IMR-90 (cell line): Measurements from ENCODE around the gene FN1. TPM values are rescaled to one million over a fixed set of nuclear protein-coding genes. Genes with fewer than 3 reads are reported as not detected.

Experiments used
- ATAC-seq: fragments of 200-7000 bp; cut with Tn5 transposase; 2 replicates; pipeline ENCODE4 v1.9.1; 2020; ENCODE audit warnings: low read depth, mild to moderate bottlenecking, moderate library complexity
- BruUV-seq: library from RNA; stranded (reverse); fragments of 400-500 nt; replicated peaks from 2 replicates; lab custom pipeline; 2021; lab: Mats Ljungman, UMichigan
- CTCF ChIA-PET: fragments of 300-600 bp; formaldehyde crosslinking; extraction: SDS; loops from one replicate; lab custom pipeline; 2021; ENCODE audit warnings: antibody characterized with exemption; lab: Yijun Ruan, JAX
- POLR2A ChIA-PET: fragments of 300-600 bp; sonication (Branson Sonifier 250); formaldehyde crosslinking; loops from one replicate; lab custom pipeline; 2022; ENCODE audit warnings: antibody characterized with exemption; ENCODE audit not compliant: unreplicated experiment; lab: Charles Lee
- DNase-seq: peaks from one replicate; pipeline ENCODE4 v3.0.0; 2013
- H2AFZ ChIP-seq: replicated peaks from 2 replicates; pipeline ENCODE3; 2013; ENCODE audit warnings: low read length, mild to moderate bottlenecking; ENCODE audit not compliant: poor library complexity
- H2AK5ac ChIP-seq: 2 replicates; pipeline ENCODE4 v1.6.1; 2013; ENCODE audit warnings: low read depth, low read length, inconsistent platforms
- H2AK9ac ChIP-seq: replicated peaks from 2 replicates; pipeline ENCODE3; 2013; ENCODE audit warnings: mild to moderate bottlenecking, low read depth, low read length, moderate library complexity; ENCODE audit not compliant: poor library complexity
- H2BK120ac ChIP-seq: 2 replicates; pipeline ENCODE4 v1.6.1; 2013; ENCODE audit warnings: low read depth, low read length, inconsistent platforms
- H2BK15ac ChIP-seq: 3 replicates; pipeline ENCODE4 v1.6.1; 2013; ENCODE audit warnings: low read depth, low read length, inconsistent platforms
- H2BK20ac ChIP-seq: 2 replicates; pipeline ENCODE4 v1.6.1; 2013; ENCODE audit warnings: low read depth, mild to moderate bottlenecking, inconsistent platforms, low read length, moderate library complexity
- H2BK5ac ChIP-seq: 2 replicates; pipeline ENCODE4 v1.6.1; 2013; ENCODE audit warnings: mild to moderate bottlenecking, low read depth, low read length, inconsistent platforms; ENCODE audit not compliant: poor library complexity, severe bottlenecking
- H3K14ac ChIP-seq: replicated peaks from 2 replicates; pipeline ENCODE4 v1.6.1; 2013; ENCODE audit warnings: low read depth, low read length, inconsistent platforms
- H3K18ac ChIP-seq: 2 replicates; pipeline ENCODE4 v1.6.1; 2013; ENCODE audit warnings: low read depth, low read length, control low read depth
- H3K23ac ChIP-seq: 2 replicates; pipeline ENCODE4 v1.6.1; 2013; ENCODE audit warnings: low read depth, low read length, inconsistent platforms
- H3K27ac ChIP-seq: 2 replicates; pipeline ENCODE4 v1.5.1; 2013; ENCODE audit warnings: mild to moderate bottlenecking, control low read depth, low read length; ENCODE audit not compliant: insufficient read depth
- H3K27me3 ChIP-seq: 2 replicates; pipeline ENCODE4 v1.6.1; 2013; ENCODE audit warnings: low read length; ENCODE audit not compliant: control insufficient read depth, insufficient read depth
- H3K36me3 ChIP-seq: 2 replicates; pipeline ENCODE4 v1.6.1; 2013; ENCODE audit warnings: low read length, mixed read lengths; ENCODE audit not compliant: control insufficient read depth, insufficient read depth
- H3K4ac ChIP-seq: 2 replicates; pipeline ENCODE4 v1.6.1; 2013; ENCODE audit warnings: low read depth, low read length, inconsistent platforms
- H3K4me1 ChIP-seq: 2 replicates; pipeline ENCODE4 v1.6.1; 2013; ENCODE audit warnings: low read length, mixed read lengths; ENCODE audit not compliant: control insufficient read depth, insufficient read depth
- H3K4me2 ChIP-seq: 2 replicates; pipeline ENCODE4 v1.6.1; 2013; ENCODE audit warnings: low read depth, mild to moderate bottlenecking, control low read depth, low read length, moderate library complexity
- H3K4me3 ChIP-seq: 2 replicates; pipeline ENCODE4 v1.5.1; 2013; ENCODE audit warnings: low read depth, mild to moderate bottlenecking, control low read depth, low read length, moderate library complexity; ENCODE audit not compliant: insufficient read depth
- H3K56ac ChIP-seq: 2 replicates; pipeline ENCODE4 v1.6.1; 2013; ENCODE audit warnings: low read length, inconsistent platforms; ENCODE audit not compliant: insufficient read depth; ENCODE audit errors: extremely low read depth
- H3K79me1 ChIP-seq, 2 experiments: 2 replicates each; pipeline ENCODE4 v1.6.1; 2013; ENCODE audit warnings: low read length in 2 of 2, inconsistent platforms in 1 of 2, low read depth in 1 of 2
- H3K9ac ChIP-seq: 2 replicates; pipeline ENCODE4 v1.6.1; 2013; ENCODE audit warnings: low read depth, low read length, control low read depth
- H3K9me1 ChIP-seq: 2 replicates; pipeline ENCODE4 v1.6.1; 2013; ENCODE audit warnings: low read length, inconsistent platforms; ENCODE audit not compliant: insufficient read depth
- H3K9me3 ChIP-seq: 2 replicates; pipeline ENCODE4 v1.6.1; 2013; ENCODE audit warnings: low read length; ENCODE audit not compliant: control insufficient read depth, insufficient read depth
- H4K20me1 ChIP-seq: 2 replicates; pipeline ENCODE4 v1.6.1; 2013; ENCODE audit warnings: low read length, inconsistent platforms; ENCODE audit not compliant: insufficient read depth
- H4K5ac ChIP-seq: 2 replicates; pipeline ENCODE4 v1.6.1; 2013; ENCODE audit warnings: mild to moderate bottlenecking, low read depth, low read length, control low read depth
- H4K8ac ChIP-seq, 2 experiments: 2 replicates each; pipeline ENCODE4 v1.6.1; 2013; ENCODE audit warnings: low read depth in 2 of 2, low read length in 2 of 2, control low read depth in 1 of 2, inconsistent platforms in 1 of 2
- H4K91ac ChIP-seq: 2 replicates; pipeline ENCODE4 v1.6.1; 2013; ENCODE audit warnings: low read depth, low read length, inconsistent platforms; ENCODE audit not compliant: insufficient read depth
- BHLHE40 ChIP-seq: fragments of 150-350 bp; IDR thresholded peaks from 2 replicates; pipeline ENCODE4 v1.6.1; 2016; ENCODE audit warnings: mild to moderate bottlenecking, low read depth, low read length
- CEBPB ChIP-seq: IDR thresholded peaks from 2 replicates; pipeline ENCODE4 v1.6.1; 2012; ENCODE audit warnings: low read depth, low read length, improper control_type of control experiment
- CHD1 ChIP-seq: IDR thresholded peaks from 2 replicates; pipeline ENCODE4 v1.6.1; 2012; ENCODE audit warnings: low read depth, low read length, improper control_type of control experiment
- FOS ChIP-seq: fragments of 150-350 bp; IDR thresholded peaks from 2 replicates; pipeline ENCODE4 v1.6.1; 2016; ENCODE audit warnings: low read depth, low read length
- MAFK ChIP-seq: IDR thresholded peaks from 2 replicates; pipeline ENCODE4 v1.6.1; 2012; ENCODE audit warnings: low read depth, low read length, improper control_type of control experiment
- MXI1 ChIP-seq: IDR thresholded peaks from 2 replicates; pipeline ENCODE4 v1.6.1; 2012; ENCODE audit warnings: low read depth, mild to moderate bottlenecking, low read length, moderate library complexity, borderline replicate concordance
- NFE2L2 ChIP-seq: fragments of 150-350 bp; IDR thresholded peaks from 2 replicates; pipeline ENCODE4 v1.6.1; 2016; ENCODE audit warnings: low read depth, mild to moderate bottlenecking, low read length
- POLR2A ChIP-seq: IDR thresholded peaks from 2 replicates; pipeline ENCODE4 v1.6.1; 2012; ENCODE audit warnings: mild to moderate bottlenecking, low read depth, low read length
- RAD21 ChIP-seq: IDR thresholded peaks from 2 replicates; pipeline ENCODE4 v1.6.1; 2012; ENCODE audit warnings: low read length, improper control_type of control experiment
- RCOR1 ChIP-seq: IDR thresholded peaks from 2 replicates; pipeline ENCODE4 v1.6.1; 2012; ENCODE audit warnings: mild to moderate bottlenecking, low read length, improper control_type of control experiment; ENCODE audit not compliant: insufficient replicate concordance
- RFX5 ChIP-seq: IDR thresholded peaks from 2 replicates; pipeline ENCODE4 v1.8.0; 2012; ENCODE audit warnings: low read depth, mild to moderate bottlenecking, low read length, moderate library complexity
- SMC3 ChIP-seq: fragments of 150-350 bp; IDR thresholded peaks from 2 replicates; pipeline ENCODE4 v1.6.1; 2016; ENCODE audit warnings: low read depth, mild to moderate bottlenecking, antibody characterized with exemption, low read length, moderate library complexity
- WGBS, 2 experiments: methylation state at CpG; one replicate each; pipeline versions ENCODE4 v1.1.5 to v1.1.7; 2013; ENCODE audit warnings: missing lambda C conversion rate in 2 of 2; ENCODE audit not compliant: insufficient read length in 1 of 2; ENCODE audit errors: extremely low coverage in 2 of 2; 5-methylcytosine and 5-hydroxymethylcytosine counted together
- dilution Hi-C: fragments of 300-500 bp; cut with HindIII; formaldehyde crosslinking; loops from one replicate; pipeline ENCODE4 v1.14.3; 2018; ENCODE audit warnings: low sequenced_read_pairs; ENCODE audit not compliant: unreplicated experiment
- in situ Hi-C: fragments of 300-500 bp; cut with MboI; formaldehyde crosslinking; loops from 3 replicates; pipeline ENCODE4 v1.14.3; 2019; ENCODE audit warnings: low sequenced_read_pairs, inconsistent platforms, mixed read lengths
- intact Hi-C: fragments of 100-400 bp; cut with micrococcal nuclease; formaldehyde crosslinking; loops from 2 replicates; pipeline ENCODE4 v1.10.0; 2022
- polyA plus RNA-seq, 3 experiments: library from polyadenylated mRNA; depleted of rRNA; stranded (reverse); fragments of >200 nt; gene quantifications; 2 replicates each; pipeline ENCODE4 v1.2.3, GENCODE V29; 2012; ENCODE audit warnings: low replicate concordance in 1 of 3
- total RNA-seq: library from RNA; depleted of rRNA; stranded (reverse); fragments of >200 nt; gene quantifications from 2 replicates; pipeline ENCODE4 v1.2.3, GENCODE V29; 2012
- TF ChIP-seq, protein P1 (sequence below): conservative IDR thresholded peaks from 2 replicates; pipeline ENCODE4 v1.5.1; 2012; ENCODE audit warnings: mild to moderate bottlenecking, low read depth, low read length, improper control_type of control experiment
- TF ChIP-seq, protein P2 (sequence below): fragments of 150-350 bp; IDR thresholded peaks from 2 replicates; pipeline ENCODE4 v1.6.1; 2016; ENCODE audit warnings: low read depth, mild to moderate bottlenecking, low read length, moderate library complexity, borderline replicate concordance

FN1 gene
- total and polyA plus RNA-seq, 2 of the 4 experiments (the other 2 are of a cell fraction): 8,243 to 13,004 TPM

DNA sequence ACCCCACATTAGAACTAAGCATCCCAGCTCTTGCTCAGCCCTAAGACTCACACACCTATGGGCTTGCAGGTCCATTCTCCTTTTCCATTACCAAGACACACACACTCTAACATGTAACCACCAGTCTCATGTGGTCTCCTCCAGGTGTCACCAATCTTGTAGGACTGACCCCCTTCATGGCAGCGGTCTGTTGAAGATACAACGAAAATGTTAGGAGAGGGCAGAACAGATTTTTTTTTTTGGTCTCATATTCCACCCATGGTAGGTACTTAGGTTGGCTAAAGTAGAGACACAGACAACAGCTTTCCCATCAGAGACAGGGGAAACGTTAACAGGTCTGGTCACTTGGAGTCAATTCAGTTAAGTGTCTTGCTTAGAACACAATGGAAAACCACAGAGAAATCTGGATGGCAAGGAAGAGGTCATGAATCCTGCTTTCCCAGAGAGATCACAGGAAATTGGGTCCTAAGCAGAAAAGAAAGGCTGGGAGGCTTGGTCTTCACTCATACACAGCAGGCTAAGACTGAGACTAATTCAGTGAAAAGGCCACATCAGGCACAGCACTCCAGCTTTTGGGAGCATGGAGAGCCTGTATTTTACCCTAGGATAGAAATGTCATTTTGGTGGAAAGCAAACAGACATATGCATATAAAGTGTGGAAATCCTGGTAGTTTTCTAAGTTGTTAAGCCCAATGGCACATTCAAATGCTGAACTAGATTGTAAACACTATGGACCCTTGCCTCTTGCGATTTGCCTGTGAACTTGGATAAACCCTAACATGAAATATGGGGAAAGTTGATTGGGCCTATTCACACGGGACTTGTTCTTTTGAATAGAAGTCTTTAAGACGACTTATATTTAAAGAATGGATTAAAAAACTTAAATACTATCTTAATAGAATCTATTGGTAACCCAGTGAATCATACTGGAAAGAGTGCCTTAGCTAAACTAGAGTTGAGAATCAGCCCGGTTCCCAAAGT is 3.8 kb downstream of the FN1 start:
- intact Hi-C loops (loop anchor here (1.0 kb wide), 1 partner anchor 261 kb away; no protein-coding TSS in a partner anchor), in situ Hi-C loops (loop anchor here (10.0 kb wide), 1 partner anchor 483 kb away; no protein-coding TSS in a partner anchor), dilution Hi-C loops (no loop called here)
- Histone ChIP-seq H4K5ac (peak overlapping the region; percentile 67; the same call in 1 of the 2 replicates), H3K79me1 (peaks cover 22 to 51% of the 10 kb centered on the region in 2 experiments), H2AK5ac (peak overlapping the region; percentile 38; the same call in 1 of the 2 replicates), H2BK120ac (peak overlapping the region; percentile 81), H3K4me3 (peak overlapping the region; percentile 65; the same call in 1 of the 2 replicates), H3K27ac (peak overlapping the region; percentile 69), H2BK20ac (peak overlapping the region; percentile 16), H2AK9ac (peak overlapping the region; percentile 38), H3K4me2 (peak overlapping the region; percentile 98), H3K14ac (peak overlapping the region; percentile 94), H3K36me3 (peaks cover 47% of the 10 kb centered on the region), H3K18ac (peak overlapping the region; percentile 60), H3K56ac (peak overlapping the region; percentile 37), H3K9ac (peak overlapping the region; percentile 12; the same call in 1 of the 2 replicates), H4K8ac (peak overlapping the region; percentile 22 to 61), H4K20me1 (peaks cover 13% of the 10 kb centered on the region), H3K9me3 (no peaks in the 10 kb centered on the region), H3K23ac (peak overlapping the region; percentile 93), H3K9me1 (peaks cover 13% of the 10 kb centered on the region), H2BK5ac (peak overlapping the region; percentile 88), H3K27me3 (no peaks in the 10 kb centered on the region), H2AFZ (no peak overlapping the region), H3K4ac (peak overlapping the region; percentile 86), H3K4me1 (peaks cover 8% of the 10 kb centered on the region), H4K91ac (peak overlapping the region; percentile 57), H2BK15ac (peak overlapping the region; percentile 83)
- no TSS peak for BruUV-seq
- ChIA-PET POLR2A (interaction anchor here (0.6 to 1.2 kb wide), 3 partner anchors 45 to 445 kb away, joined by 3 to 6 read pairs (median 3); no protein-coding TSS in a partner anchor), CTCF (interaction anchor here (0.9 to 1.1 kb wide), 2 partner anchors 10 to 181 kb away, joined by 3 to 4 read pairs; no protein-coding TSS in a partner anchor)
- DNase-seq (no peak), ATAC-seq (no peak)
- no CpG with 5 or more reads among the region's 7 CpGs for WGBS, 2 experiments
- TF ChIP-seq BHLHE40 (no peak), NFE2L2 (no peak), RAD21 (no peak), FOS (no peak), RCOR1 (no peak), SMC3 (no peak), MXI1 (no peak), RFX5 (no peak), POLR2A (no peak), CEBPB (no peak), CHD1 (no peak), MAFK (no peak)
- TF ChIP-seq, protein P1, sequence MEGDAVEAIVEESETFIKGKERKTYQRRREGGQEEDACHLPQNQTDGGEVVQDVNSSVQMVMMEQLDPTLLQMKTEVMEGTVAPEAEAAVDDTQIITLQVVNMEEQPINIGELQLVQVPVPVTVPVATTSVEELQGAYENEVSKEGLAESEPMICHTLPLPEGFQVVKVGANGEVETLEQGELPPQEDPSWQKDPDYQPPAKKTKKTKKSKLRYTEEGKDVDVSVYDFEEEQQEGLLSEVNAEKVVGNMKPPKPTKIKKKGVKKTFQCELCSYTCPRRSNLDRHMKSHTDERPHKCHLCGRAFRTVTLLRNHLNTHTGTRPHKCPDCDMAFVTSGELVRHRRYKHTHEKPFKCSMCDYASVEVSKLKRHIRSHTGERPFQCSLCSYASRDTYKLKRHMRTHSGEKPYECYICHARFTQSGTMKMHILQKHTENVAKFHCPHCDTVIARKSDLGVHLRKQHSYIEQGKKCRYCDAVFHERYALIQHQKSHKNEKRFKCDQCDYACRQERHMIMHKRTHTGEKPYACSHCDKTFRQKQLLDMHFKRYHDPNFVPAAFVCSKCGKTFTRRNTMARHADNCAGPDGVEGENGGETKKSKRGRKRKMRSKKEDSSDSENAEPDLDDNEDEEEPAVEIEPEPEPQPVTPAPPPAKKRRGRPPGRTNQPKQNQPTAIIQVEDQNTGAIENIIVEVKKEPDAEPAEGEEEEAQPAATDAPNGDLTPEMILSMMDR: no peak
- TF ChIP-seq, protein P2, sequence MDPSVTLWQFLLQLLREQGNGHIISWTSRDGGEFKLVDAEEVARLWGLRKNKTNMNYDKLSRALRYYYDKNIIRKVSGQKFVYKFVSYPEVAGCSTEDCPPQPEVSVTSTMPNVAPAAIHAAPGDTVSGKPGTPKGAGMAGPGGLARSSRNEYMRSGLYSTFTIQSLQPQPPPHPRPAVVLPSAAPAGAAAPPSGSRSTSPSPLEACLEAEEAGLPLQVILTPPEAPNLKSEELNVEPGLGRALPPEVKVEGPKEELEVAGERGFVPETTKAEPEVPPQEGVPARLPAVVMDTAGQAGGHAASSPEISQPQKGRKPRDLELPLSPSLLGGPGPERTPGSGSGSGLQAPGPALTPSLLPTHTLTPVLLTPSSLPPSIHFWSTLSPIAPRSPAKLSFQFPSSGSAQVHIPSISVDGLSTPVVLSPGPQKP: no peak
